Fibroblast of lung (primary cell): ENCODE measurements around the gene DIS3L2.

Source experiments
- CTCF ChIP-seq, 2 donors: IDR thresholded peaks in 1 of 2; conservative IDR thresholded peaks in 1 of 2; 1 replicate in 1 of 2; 2 replicates in 1 of 2; pipeline ENCODE4 v1.5.1; 2011 to 2012; ENCODE audit warnings: low read length in 2 of 2, control low read depth in 1 of 2, inconsistent platforms in 1 of 2, low read depth in 1 of 2, mild to moderate bottlenecking in 1 of 2
- EZH2 ChIP-seq: IDR thresholded peaks from 2 replicates; pipeline ENCODE4 v1.5.1; 2012; ENCODE audit warnings: low read length, control low read depth, mild to moderate bottlenecking; ENCODE audit errors: missing control alignments

GRCh38 chr2:232352511-232353091 lies 391.1 kb downstream of the DIS3L2 start:
- TF ChIP-seq EZH2: no peak
- TF ChIP-seq CTCF (conservative IDR thresholded peaks at IDR 0.05 in 1 of 2, IDR thresholded peaks at IDR 0.05 in 1 of 2; ENCODE audit: low read depth in 1 of 2, low read length in 2 of 2): no peak
